Measurements from ENCODE around the gene DDX21.
A peak's percentile ranks its signal among the peaks of the same experiment; 100 is the strongest.
"Not testable (repeated sequence)": the region's sequence is repeated elsewhere in the genome, so short reads cannot be mapped to it uniquely, and the experiment has no call there.

DDX21 gene

DNA sequence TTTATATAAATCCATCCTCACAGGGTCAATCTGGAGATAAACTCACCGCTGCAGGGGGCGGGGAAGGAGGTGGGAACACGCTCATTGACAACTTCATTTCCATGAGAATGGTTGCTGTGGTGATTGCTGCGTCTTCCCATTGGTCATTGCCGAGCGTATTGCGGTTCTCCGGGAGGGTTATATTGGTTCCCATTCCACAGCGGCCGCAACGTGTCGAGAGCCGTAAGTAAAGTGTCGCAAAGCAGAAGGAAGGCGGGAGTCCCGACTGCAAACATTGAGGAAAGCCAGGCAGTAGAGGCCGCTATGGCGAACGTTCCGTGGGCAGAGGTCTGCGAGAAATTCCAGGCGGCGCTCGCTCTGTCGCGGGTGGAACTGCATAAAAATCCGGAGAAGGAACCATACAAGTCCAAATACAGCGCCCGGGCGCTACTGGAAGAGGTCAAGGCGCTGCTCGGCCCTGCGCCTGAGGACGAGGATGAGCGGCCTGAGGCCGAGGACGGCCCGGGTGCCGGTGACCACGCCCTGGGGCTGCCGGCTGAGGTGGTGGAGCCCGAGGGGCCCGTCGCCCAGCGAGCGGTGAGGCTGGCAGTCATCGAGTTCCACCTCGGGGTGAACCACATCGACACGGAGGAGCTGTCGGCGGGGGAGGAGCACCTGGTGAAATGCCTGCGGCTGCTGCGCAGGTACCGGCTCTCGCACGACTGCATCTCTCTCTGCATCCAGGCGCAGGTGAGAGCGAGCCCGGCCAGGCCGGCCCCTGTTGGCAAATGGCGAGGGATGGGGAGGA is 32.8 kb downstream of the DDX21 start, which contains the start of gene KIFBP:
Gene KIFBP, plus strand, starts transcription at position 274 of the 787 bp plus-strand sequence. Its CDS starts 30 bp downstream, at position 304.
- DNase-seq (ENCODE audit: low spot score): peak; percentile 90

DNA sequence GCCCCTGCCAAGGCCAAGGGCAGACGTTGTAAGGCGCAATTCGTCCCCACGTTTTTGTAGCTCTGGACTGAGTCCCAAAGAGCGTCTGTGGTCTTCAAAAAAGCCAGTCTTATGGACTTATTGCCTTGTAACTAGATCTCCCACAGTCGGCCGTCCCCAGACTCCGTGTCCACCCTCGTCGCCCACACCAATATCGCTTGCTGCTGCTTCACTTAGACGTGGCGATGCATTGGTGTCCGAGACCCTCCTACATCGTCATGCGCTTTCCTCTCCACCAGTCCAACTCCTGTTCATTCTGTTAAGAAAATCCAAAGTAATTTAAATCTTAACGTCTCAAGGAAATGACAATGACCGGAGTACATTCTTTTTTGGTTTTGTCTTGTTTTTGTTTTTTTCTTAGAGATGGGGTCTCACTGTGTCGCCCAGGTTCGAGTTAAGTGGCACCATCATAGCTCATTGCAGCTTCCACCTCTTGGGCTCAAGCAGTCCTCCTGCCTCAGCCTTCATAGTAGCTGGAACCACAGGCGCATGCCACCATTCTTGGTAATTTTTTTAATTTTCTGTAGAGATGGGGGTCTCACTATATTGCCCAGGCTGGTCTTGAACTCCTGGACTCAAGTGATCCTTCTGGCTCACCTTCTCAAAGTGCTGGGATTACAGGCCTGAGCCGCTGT is 33.5 kb downstream of the DDX21 start:
- DNase-seq (ENCODE audit: low spot score): no peak

GRCh38 chr10:68992636-68993440 is 36.9 kb downstream of the DDX21 start:
- no peak for DNase-seq (ENCODE audit: low spot score)

GRCh38 chr10:68997211-68997610 is 41.2 kb downstream of the DDX21 start:
- DNase-seq (ENCODE audit: low spot score): no peak

DNA sequence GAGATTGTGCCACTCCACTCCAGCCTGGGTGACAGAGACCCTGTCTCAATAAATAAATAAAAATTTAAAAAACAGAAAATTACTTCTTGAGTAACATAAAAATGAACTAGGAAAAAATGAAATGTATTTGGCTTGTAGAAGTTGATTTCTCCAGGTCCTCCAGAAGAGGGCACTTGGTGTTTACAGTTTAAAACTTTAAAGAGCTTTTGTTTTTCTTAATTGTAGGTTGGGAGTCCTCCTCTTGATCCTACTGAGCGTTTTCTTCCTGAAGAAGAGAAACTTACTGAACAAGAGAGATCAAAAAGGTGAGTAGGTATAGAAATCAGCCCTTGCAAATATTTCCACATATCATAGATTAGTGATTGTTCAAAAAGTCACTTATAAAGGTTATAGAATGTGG is 48.9 kb downstream of the DDX21 start:
- DNase-seq (ENCODE audit: low spot score): peak; percentile 15

DNA sequence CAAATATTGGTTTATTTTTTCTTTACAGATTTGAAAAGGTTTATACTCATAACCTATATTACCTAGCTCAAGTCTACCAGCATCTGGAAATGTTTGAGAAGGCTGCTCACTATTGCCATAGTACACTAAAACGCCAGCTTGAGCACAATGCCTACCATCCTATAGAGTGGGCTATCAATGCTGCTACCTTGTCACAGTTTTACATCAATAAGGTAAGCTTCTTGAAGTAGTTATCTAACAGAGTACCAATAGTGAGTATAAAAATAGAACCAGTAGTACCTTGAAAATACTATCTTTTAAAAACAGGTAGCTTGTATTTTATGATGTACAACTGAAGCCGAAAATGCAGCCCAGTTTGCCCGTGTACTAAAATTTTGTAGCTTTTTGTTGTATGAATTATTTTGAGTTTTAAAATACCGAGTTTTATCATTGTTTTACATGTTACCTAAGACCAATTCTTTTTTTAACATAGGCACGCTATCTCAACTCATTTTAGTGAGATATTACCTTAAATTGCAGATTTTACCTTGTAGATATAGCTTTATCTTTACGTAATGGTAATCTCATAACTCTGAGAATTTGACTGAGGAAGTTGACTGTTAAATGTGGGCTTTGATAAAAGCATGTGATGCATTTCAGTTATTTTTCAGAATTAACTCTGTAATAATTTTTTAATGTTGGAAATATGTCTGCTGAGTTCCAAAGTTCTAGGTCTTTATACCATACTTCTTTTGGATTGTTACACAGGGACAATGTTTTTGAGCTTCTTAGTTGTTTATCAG is 49.9 kb downstream of the DDX21 start:
- no peak for DNase-seq (ENCODE audit: low spot score)

GRCh38 chr10:69007260-69007659 is 51.3 kb downstream of the DDX21 start:
- no peak for DNase-seq (ENCODE audit: low spot score)

GRCh38 chr10:69009360-69009759 is 53.4 kb downstream of the DDX21 start:
- DNase-seq (ENCODE audit: low spot score): no peak

GRCh38 chr10:69010151-69010640 is 54.2 kb downstream of the DDX21 start:
- DNase-seq (ENCODE audit: low spot score): no peak

DNA sequence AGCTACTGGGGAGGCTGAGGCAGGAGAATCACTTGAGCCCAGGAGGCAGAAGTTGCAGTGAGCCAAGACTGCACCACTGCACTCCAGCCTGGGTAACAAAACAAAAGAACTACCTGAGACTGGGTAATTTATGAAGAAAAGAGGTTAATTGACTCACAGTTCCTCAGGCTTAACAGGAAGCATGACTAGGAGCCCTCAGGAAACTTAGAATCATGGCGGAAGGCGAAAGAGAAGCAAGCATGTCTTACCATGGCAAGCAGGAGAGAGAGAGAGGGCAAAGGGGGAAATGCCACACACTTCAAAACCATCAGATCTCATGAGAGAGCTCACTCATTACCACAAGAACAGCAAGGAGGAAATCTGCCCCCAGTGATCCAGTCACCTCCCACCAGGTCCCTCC is 56.8 kb downstream of the DDX21 start:
- DNase-seq (ENCODE audit: low spot score): not testable (repeated sequence)

DNA sequence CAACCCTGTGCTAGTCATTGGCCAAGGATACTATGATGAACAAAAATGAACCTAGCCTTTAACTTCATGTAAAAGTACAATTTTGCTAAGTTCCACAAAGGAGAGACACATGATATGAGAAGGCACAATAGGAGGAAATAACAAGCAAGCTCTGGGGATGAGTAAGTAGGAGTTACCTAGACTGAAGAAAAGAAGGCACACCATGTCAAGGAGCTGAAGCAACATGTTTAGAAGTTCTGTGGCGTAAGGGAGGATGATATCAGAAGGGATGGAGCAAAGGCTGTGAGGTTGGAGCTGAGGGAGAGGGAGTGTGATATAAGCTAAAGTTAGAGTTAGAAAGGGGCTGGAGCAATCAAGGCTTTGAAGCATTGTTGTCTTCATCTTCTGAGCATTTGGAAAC is 58.2 kb downstream of the DDX21 start:
- DNase-seq (ENCODE audit: low spot score): no peak

DNA sequence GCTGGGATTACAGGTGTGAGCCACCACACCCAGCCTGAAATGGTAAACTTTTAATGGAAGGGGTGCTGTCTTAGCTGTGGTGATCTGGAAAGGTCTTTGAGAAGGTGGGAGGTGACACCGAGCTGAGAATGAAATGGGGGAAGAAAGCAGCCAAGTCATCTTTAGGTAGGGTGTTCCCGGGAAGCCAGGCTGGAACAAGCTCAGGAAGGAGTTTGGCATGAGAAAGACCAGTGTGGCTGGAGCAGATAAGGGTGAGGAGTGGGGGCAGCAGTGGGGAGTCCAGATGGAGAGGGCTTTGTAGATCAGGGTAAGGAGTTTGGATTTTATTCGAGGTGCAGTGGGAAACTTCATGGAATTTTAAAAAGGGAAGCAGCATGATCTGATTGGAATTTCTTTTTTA is 62.6 kb downstream of the DDX21 start:
- no peak for DNase-seq (ENCODE audit: low spot score)

- DNase-seq (ENCODE audit: low spot score): no peak
Measured at GRCh38 chr10:69022611-69023010, 66.6 kb downstream of the DDX21 start.

- DNase-seq (ENCODE audit: low spot score): no peak
Measured at GRCh38 chr10:69025370-69025896, 69.5 kb downstream of the DDX21 start.

GRCh38 chr10:69033256-69033655 is 77.3 kb downstream of the DDX21 start:
- no peak for DNase-seq (ENCODE audit: low spot score)
